GM10248 (cell line): ENCODE results near the gene KIAA1958.
"Not testable (repeated sequence)": the region's sequence is repeated elsewhere in the genome, so short reads cannot be mapped to it uniquely, and the experiment has no call there.

Source experiments
- CTCF ChIA-PET: fragments of 300-600 bp; sonication (Branson Sonifier 250); formaldehyde crosslinking; extraction: SDS; loops from one replicate; lab custom pipeline; 2021; ENCODE audit warnings: antibody characterized with exemption; lab: Yijun Ruan, JAX
- POLR2A ChIA-PET: fragments of 350-650 bp; sonication (Branson Sonifier 250); formaldehyde crosslinking; extraction: SDS; loops from one replicate; lab custom pipeline; 2020; ENCODE audit warnings: antibody characterized with exemption; lab: Yijun Ruan, JAX
- DNase-seq: peaks from one replicate; pipeline ENCODE4 v3.0.0; 2012; ENCODE audit errors: extremely low spot score
- TF ChIP-seq, protein P1 (sequence below): IDR thresholded peaks from 2 replicates; pipeline ENCODE4 v1.5.1; 2012; ENCODE audit warnings: mild to moderate bottlenecking, low read depth; ENCODE audit errors: extremely low read depth, missing control alignments, control extremely low read depth

The KIAA1958 gene

DNA sequence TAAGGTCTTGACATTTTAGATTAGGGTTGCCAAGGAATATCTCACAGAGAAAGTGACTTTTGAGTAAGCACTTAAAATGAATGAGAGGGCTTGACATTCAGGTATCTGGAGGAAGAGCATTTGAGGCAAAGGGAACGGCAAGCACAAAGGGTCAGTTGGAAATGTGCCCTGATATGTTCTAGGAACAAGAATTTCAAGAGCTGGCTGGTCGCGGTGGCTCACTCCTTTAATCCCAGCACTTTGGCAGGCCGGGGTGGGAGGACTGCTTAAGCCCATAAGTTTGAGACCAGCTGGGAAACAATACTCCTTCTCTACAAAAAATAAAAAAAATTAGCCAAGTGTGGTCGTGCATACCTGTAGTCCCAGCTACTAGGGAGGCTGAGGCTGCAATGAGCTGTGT is 16.5 kb downstream of the KIAA1958 start:
- TF ChIP-seq, protein P1, sequence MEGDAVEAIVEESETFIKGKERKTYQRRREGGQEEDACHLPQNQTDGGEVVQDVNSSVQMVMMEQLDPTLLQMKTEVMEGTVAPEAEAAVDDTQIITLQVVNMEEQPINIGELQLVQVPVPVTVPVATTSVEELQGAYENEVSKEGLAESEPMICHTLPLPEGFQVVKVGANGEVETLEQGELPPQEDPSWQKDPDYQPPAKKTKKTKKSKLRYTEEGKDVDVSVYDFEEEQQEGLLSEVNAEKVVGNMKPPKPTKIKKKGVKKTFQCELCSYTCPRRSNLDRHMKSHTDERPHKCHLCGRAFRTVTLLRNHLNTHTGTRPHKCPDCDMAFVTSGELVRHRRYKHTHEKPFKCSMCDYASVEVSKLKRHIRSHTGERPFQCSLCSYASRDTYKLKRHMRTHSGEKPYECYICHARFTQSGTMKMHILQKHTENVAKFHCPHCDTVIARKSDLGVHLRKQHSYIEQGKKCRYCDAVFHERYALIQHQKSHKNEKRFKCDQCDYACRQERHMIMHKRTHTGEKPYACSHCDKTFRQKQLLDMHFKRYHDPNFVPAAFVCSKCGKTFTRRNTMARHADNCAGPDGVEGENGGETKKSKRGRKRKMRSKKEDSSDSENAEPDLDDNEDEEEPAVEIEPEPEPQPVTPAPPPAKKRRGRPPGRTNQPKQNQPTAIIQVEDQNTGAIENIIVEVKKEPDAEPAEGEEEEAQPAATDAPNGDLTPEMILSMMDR, result no peak
- POLR2A ChIA-PET, result no interaction called here
- DNase-seq, result no peak
- CTCF ChIA-PET, result no interaction called here

DNA sequence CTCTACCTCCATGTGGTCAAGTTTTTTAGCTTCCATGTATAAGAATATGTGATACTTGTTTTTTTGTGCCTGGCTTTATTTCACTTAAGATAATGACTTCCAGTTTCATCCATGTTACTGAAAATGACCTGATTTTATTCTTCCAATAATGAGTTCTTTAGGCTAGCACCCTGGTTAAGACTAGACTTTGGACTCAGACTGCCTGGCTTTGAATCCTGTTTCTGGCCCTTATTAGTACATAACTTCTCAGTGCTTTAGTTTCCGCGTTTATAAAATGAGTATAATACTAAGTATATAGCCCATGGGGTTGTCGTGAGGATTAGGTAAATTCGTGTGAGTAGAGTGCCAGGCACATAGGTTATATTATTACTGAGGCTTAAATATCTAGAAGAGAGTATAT is 18.5 kb downstream of the KIAA1958 start:
- POLR2A ChIA-PET, result no interaction called here

DNA sequence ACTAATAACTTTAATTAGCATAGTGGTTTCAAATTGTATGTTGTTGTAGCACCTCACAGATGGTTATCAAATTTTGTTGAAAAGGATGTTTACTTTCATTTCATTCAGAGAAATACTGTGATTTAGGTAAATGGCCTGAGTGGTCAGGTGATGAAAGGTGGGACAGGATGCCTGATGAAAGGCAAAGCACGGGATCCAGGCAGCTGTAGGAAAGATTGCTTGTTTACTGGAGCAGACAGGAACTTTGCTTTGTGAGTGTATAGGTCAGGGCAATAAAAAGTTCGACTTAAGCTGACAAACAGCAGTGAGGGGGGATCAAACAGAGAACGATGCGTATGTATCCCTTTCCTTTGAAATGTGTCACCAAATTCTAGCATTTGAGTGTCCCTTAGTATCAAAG is 19.0 kb downstream of the KIAA1958 start:
- DNase-seq, result no peak
- ChIA-PET POLR2A (no interaction called here), CTCF (interaction anchor here (1.4 kb wide), 1 partner anchor 14 kb away, joined by 4 read pairs; no protein-coding TSS in a partner anchor)
- TF ChIP-seq, protein P1, result no peak

More for the DNA sequence above, 18.5 kb downstream of the KIAA1958 start:
- TF ChIP-seq, protein P1, result no peak
- DNase-seq, result no peak
- CTCF ChIA-PET, result interaction anchor here (1.4 kb wide), 1 partner anchor 14 kb away, joined by 4 read pairs; no protein-coding TSS in a partner anchor

DNA sequence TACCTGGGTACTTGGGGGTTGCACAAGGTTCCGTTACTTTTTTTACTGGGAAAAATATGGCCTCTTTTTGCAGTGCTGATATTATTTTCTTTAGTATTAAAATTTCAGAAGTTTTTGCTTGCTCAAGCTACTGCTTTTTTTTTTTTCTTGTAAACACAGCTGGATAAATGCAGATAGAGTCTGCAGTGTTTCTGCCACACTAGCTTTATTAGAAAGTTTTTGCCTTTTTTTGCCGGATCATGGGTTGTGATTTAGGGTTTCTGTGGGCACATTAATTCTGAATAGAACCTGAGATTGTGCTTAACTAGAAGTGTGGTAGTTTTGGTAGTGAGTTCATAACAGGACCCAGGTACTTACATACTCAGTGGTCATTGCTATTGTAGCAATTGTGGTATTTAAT is 19.9 kb downstream of the KIAA1958 start:
- ChIA-PET POLR2A (no interaction called here), CTCF (interaction anchor here (1.3 to 2.6 kb wide), 3 partner anchors 11 to 15 kb away, joined by 3 to 8 read pairs (median 4); no protein-coding TSS in a partner anchor)
- no peak for DNase-seq
- TF ChIP-seq, protein P1, result no peak

DNA sequence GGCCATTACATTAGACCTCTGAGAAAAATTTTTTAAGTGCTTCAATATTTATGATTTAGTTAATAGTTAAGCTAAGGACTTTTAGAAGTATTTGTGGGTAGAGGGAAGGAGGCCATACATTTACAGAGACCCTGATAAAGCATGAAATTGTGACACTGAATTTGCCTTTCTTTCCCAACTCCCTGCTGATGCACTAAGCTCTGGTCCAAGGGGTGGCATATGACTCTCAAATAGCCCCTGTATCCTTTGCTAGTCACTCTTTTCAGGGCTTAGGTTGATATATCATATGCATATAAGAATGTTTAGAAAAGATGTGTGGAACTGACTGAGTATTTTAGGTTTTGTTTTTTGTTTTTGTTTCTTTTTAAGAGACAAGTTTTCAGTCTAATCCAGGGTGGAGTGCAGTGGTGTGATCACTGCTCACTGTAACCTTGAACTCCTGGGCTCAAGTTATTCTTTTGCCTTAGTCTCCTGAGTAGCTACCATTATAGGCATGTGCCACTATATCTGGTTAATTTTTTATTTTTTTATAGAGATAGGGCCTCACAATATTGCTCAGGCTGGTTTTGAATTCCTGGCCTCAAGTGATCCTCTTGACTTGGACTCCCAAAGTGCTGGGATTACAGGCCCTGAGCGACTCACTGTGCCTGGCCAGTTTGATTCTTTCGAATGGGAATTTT is 20.5 kb downstream of the KIAA1958 start:
- TF ChIP-seq, protein P1, result no peak
- POLR2A ChIA-PET, result no interaction called here
- CTCF ChIA-PET, result interaction anchor here (1.3 to 2.6 kb wide), 3 partner anchors 12 to 16 kb away, joined by 3 to 8 read pairs (median 4); no protein-coding TSS in a partner anchor
- no peak for DNase-seq

DNA sequence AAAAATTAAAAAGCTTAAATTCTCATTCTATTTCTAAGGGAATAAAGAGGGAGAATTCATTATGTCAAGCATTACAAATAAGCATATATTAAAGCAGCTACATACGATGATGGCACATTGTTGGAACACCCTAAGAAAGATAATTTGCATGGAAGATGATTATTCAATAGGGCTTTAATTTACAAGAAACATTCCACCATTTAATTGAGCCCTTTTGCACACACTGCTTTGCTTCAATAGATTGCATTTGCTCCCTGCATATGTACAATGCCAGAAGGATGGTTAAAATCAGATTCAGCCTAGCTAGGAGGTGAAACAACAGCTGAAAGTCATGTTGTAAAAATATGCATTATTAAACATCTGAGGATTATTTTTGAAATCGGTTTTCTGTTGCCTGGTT is 21.8 kb downstream of the KIAA1958 start:
- TF ChIP-seq, protein P1, result no peak
- ChIA-PET POLR2A (no interaction called here), CTCF (interaction anchor here (0.9 to 2.6 kb wide), 5 partner anchors 10 to 709 kb away, joined by 3 to 8 read pairs (median 3); no protein-coding TSS in a partner anchor)
- DNase-seq, result no peak

DNA sequence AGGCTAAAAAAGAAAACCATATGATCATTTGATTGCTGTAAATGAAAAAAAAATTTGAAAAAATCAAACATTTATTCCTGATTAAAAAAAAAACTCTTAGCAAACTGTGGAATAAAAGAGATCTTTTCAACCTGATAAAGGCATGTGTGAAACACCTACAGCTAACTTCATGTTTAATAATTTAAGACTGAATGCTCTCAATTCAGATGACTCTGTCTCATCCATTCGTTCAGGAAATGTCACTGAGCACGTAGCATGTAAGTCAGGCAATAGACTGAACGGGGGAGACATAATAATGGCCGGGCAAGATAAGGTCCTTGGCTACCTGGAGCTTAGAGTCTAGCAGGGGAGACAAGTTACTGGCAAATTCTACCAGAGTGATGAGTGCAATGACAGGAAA is 25.8 kb downstream of the KIAA1958 start:
- CTCF ChIA-PET, result interaction anchor here (1.6 kb wide), 1 partner anchor 8 kb away, joined by 3 read pairs; no protein-coding TSS in a partner anchor
- DNase-seq, POLR2A ChIA-PET: not testable (repeated sequence)
